Thoracic aorta (tissue), 2 donors: ENCODE results near the gene BMPER. TPM values are rescaled to one million over a fixed set of nuclear protein-coding genes. Genes with fewer than 3 reads are reported as not detected.
A peak's percentile ranks its signal among the peaks of the same experiment; 100 is the strongest.

Source experiments
- ATAC-seq: fragments of 150-250 bp; one replicate; pipeline ENCODE4 v1.8.0; 2017; ENCODE audit warnings: low read depth; ENCODE audit not compliant: insufficient number of reproducible peaks, low FRiP score
- DNase-seq: peaks from one replicate; pipeline ENCODE4 v3.0.0-alpha.2; 2020; ENCODE audit warnings: low spot score
- H3K27ac ChIP-seq, 2 donors: fragments of 200-600 bp; sonication (generic); 1 replicate in 1 of 2; 2 replicates in 1 of 2; pipeline ENCODE4 v1.5.1; 2016; ENCODE audit warnings: mild to moderate bottlenecking in 2 of 2, moderate library complexity in 2 of 2
- H3K27me3 ChIP-seq: fragments of 200-600 bp; sonication (generic); replicated peaks from 2 replicates; pipeline ENCODE4 v1.6.0; 2016; ENCODE audit warnings: mild to moderate bottlenecking; ENCODE audit not compliant: insufficient read depth
- H3K36me3 ChIP-seq: fragments of 200-600 bp; sonication (generic); one replicate; pipeline ENCODE4 v1.5.1; 2016
- H3K4me1 ChIP-seq, 2 donors: fragments of 200-600 bp; sonication (generic); 1 replicate in 1 of 2; 2 replicates in 1 of 2; pipeline versions ENCODE4 v1.5.1 to v1.6.0; 2016; ENCODE audit warnings: low read depth in 2 of 2, mild to moderate bottlenecking in 1 of 2; ENCODE audit not compliant: control insufficient read depth in 1 of 2
- H3K4me3 ChIP-seq: fragments of 200-600 bp; sonication (generic); 2 replicates; pipeline ENCODE4 v1.5.1; 2016; ENCODE audit warnings: mild to moderate bottlenecking
- H3K9me3 ChIP-seq: fragments of 200-600 bp; sonication (generic); 2 replicates; pipeline ENCODE4 v1.5.1; 2016
- CTCF ChIP-seq: fragments of 200-600 bp; sonication (generic); IDR thresholded peaks from one replicate; pipeline ENCODE4 v1.5.1; 2019; ENCODE audit warnings: antibody characterized with exemption
- total RNA-seq, 2 donors: library from RNA; depleted of rRNA; stranded (reverse); fragments of >200 nt; gene quantifications; one replicate each; pipeline versions ENCODE4 v1.1.0 to v1.2.3, GENCODE V29; 2016

Gene BMPER
- total RNA-seq, 2 donors from 2014 or later, result 0.54 to 2.3 TPM

- peaks cover 0 to 8% of the 10 kb centered on the region in 2 donors for H3K4me1 ChIP-seq
- no peak overlapping the region for H3K4me3 ChIP-seq
- no peak for DNase-seq
- ATAC-seq, result no peak
- H3K27ac ChIP-seq, result no peak overlapping the region
- TF ChIP-seq CTCF, result no peak
- no peaks in the 10 kb centered on the region for H3K27me3 ChIP-seq
- H3K36me3 ChIP-seq, result no peaks in the 10 kb centered on the region
- no peaks in the 10 kb centered on the region for H3K9me3 ChIP-seq
Observed at GRCh38 chr7:34091321-34091917, 186.1 kb downstream of the BMPER start.

- Histone ChIP-seq H3K36me3 (no peaks in the 10 kb centered on the region), H3K4me1 (peaks cover 0 to 8% of the 10 kb centered on the region in 2 donors), H3K4me3 (no peak overlapping the region), H3K27me3 (no peaks in the 10 kb centered on the region), H3K9me3 (no peaks in the 10 kb centered on the region), H3K27ac (no peak overlapping the region)
- no peak for TF ChIP-seq CTCF
- no peak for DNase-seq
- ATAC-seq, result no peak
Observed at GRCh38 chr7:34093276-34093675, 187.9 kb downstream of the BMPER start.

- ATAC-seq (peak; percentile 78), DNase-seq (peak; percentile 8)
- Histone ChIP-seq H3K27me3 (no peaks in the 10 kb centered on the region), H3K4me1 (peaks cover 0 to 8% of the 10 kb centered on the region in 2 donors), H3K27ac (no peak overlapping the region), H3K9me3 (no peaks in the 10 kb centered on the region), H3K4me3 (no peak overlapping the region), H3K36me3 (no peaks in the 10 kb centered on the region)
- no peak for TF ChIP-seq CTCF
Observed at GRCh38 chr7:34096198-34096651, 190.9 kb downstream of the BMPER start.

- ATAC-seq (no peak), DNase-seq (no peak)
- H3K4me3 ChIP-seq, result no peak overlapping the region
- H3K27me3 ChIP-seq, result no peaks in the 10 kb centered on the region
- H3K9me3 ChIP-seq, result no peaks in the 10 kb centered on the region
- TF ChIP-seq CTCF, result no peak
- no peak overlapping the region for H3K27ac ChIP-seq
- H3K4me1 ChIP-seq, result peaks cover 0 to 8% of the 10 kb centered on the region in 2 donors
- H3K36me3 ChIP-seq, result no peaks in the 10 kb centered on the region
Observed at GRCh38 chr7:34096777-34097176, 191.4 kb downstream of the BMPER start.

GRCh38 chr7:34100661-34101060 is 195.3 kb downstream of the BMPER start:
- Histone ChIP-seq H3K4me3 (no peak overlapping the region), H3K9me3 (no peaks in the 10 kb centered on the region), H3K27ac (no peak overlapping the region), H3K27me3 (no peaks in the 10 kb centered on the region), H3K4me1 (peaks cover 0 to 6% of the 10 kb centered on the region in 2 donors), H3K36me3 (no peaks in the 10 kb centered on the region)
- DNase-seq (no peak), ATAC-seq (no peak)
- TF ChIP-seq CTCF, result no peak
